ENCODE data around the gene POLR2L. TPM values are rescaled to one million over a fixed set of nuclear protein-coding genes. Genes with fewer than 3 reads are reported as not detected.

POLR2L gene
- total RNA-seq, 1 donor from 2014 or later = 142 TPM

- H3K4me3 Mint-ChIP-seq (ENCODE audit: unreplicated experiment) = no peak overlapping the region
- peak overlapping the region; percentile 66 for H3K27ac Mint-ChIP-seq (ENCODE audit: unreplicated experiment)
- peaks cover 19% of the 10 kb centered on the region for H3K36me3 Mint-ChIP-seq (ENCODE audit: low read depth)
- no peaks in the 10 kb centered on the region for H3K9me3 Mint-ChIP-seq (ENCODE audit: low read depth)
- H3K4me1 Mint-ChIP-seq (ENCODE audit: low read depth) = peaks cover 10% of the 10 kb centered on the region
- DNase-seq (ENCODE audit: low spot score) = no peak
- TF ChIP-seq CTCF (IDR thresholded peaks at IDR 0.05) = no peak
- no peaks in the 10 kb centered on the region for H3K27me3 Mint-ChIP-seq (ENCODE audit: low read depth)
Measured at GRCh38 chr11:882596-882995, 40.3 kb upstream of the POLR2L start.

- Mint-ChIP-seq H3K4me3 (ENCODE audit: unreplicated experiment) (no peak overlapping the region), H3K36me3 (ENCODE audit: low read depth) (peaks cover 13% of the 10 kb centered on the region), H3K27ac (ENCODE audit: unreplicated experiment) (no peak overlapping the region), H3K27me3 (ENCODE audit: low read depth) (no peaks in the 10 kb centered on the region), H3K4me1 (ENCODE audit: low read depth) (peaks cover 10% of the 10 kb centered on the region), H3K9me3 (ENCODE audit: low read depth) (no peaks in the 10 kb centered on the region)
- TF ChIP-seq CTCF (IDR thresholded peaks at IDR 0.05) = no peak
- no peak for DNase-seq (ENCODE audit: low spot score)
Measured at GRCh38 chr11:880447-880846, 38.1 kb upstream of the POLR2L start.

GRCh38 chr11:877565-877964, 35.2 kb upstream of the POLR2L start:
- peaks cover 15% of the 10 kb centered on the region for H3K36me3 Mint-ChIP-seq (ENCODE audit: low read depth)

GRCh38 chr11:876545-876944, 34.2 kb upstream of the POLR2L start:
- peaks cover 4% of the 10 kb centered on the region for H3K4me1 Mint-ChIP-seq (ENCODE audit: low read depth)
- H3K27ac Mint-ChIP-seq (ENCODE audit: unreplicated experiment) = no peak overlapping the region
- DNase-seq (ENCODE audit: low spot score) = no peak
- no peak overlapping the region for H3K4me3 Mint-ChIP-seq (ENCODE audit: unreplicated experiment)
- peaks cover 10% of the 10 kb centered on the region for H3K36me3 Mint-ChIP-seq (ENCODE audit: low read depth)
- no peaks in the 10 kb centered on the region for H3K9me3 Mint-ChIP-seq (ENCODE audit: low read depth)
- H3K27me3 Mint-ChIP-seq (ENCODE audit: low read depth) = no peaks in the 10 kb centered on the region
- TF ChIP-seq CTCF (IDR thresholded peaks at IDR 0.05) = no peak

More at GRCh38 chr11:877565-877964, 35.2 kb upstream of the POLR2L start:
- no peak overlapping the region for H3K4me3 Mint-ChIP-seq (ENCODE audit: unreplicated experiment)
- no peak for DNase-seq (ENCODE audit: low spot score)
- no peak for TF ChIP-seq CTCF (IDR thresholded peaks at IDR 0.05)
- H3K4me1 Mint-ChIP-seq (ENCODE audit: low read depth) = peaks cover 5% of the 10 kb centered on the region
- H3K27ac Mint-ChIP-seq (ENCODE audit: unreplicated experiment) = no peak overlapping the region
- H3K9me3 Mint-ChIP-seq (ENCODE audit: low read depth) = no peaks in the 10 kb centered on the region
- no peaks in the 10 kb centered on the region for H3K27me3 Mint-ChIP-seq (ENCODE audit: low read depth)

GRCh38 chr11:875769-876301, 33.5 kb upstream of the POLR2L start:
- no peaks in the 10 kb centered on the region for H3K27me3 Mint-ChIP-seq (ENCODE audit: low read depth)
- H3K4me3 Mint-ChIP-seq (ENCODE audit: unreplicated experiment) = no peak overlapping the region
- H3K27ac Mint-ChIP-seq (ENCODE audit: unreplicated experiment) = no peak overlapping the region
- no peak for TF ChIP-seq CTCF (IDR thresholded peaks at IDR 0.05)
- H3K9me3 Mint-ChIP-seq (ENCODE audit: low read depth) = no peaks in the 10 kb centered on the region
- H3K4me1 Mint-ChIP-seq (ENCODE audit: low read depth) = peaks cover 4% of the 10 kb centered on the region
- H3K36me3 Mint-ChIP-seq (ENCODE audit: low read depth) = peaks cover 10% of the 10 kb centered on the region
- DNase-seq (ENCODE audit: low spot score) = no peak

Data from chondrocyte (in vitro differentiated cells).